Stomach (tissue), 9 donors: ENCODE data around the gene LRGUK. TPM values are rescaled to one million over a fixed set of nuclear protein-coding genes. Genes with fewer than 3 reads are reported as not detected.

Source experiments
- DNase-seq, 2 donors: peaks; one replicate each; pipeline versions ENCODE4 v3.0.0 to v3.0.0-alpha.2; 2013 to 2019
- H3K27ac ChIP-seq, 5 donors: fragments of 200-600 bp in 4 of 5; sonication (generic) in 4 of 5; one replicate each; pipeline ENCODE4 v1.5.1; 2013 to 2019; ENCODE audit warnings: mild to moderate bottlenecking in 1 of 5, moderate library complexity in 1 of 5
- H3K27me3 ChIP-seq, 3 donors: fragments of 200-600 bp; sonication (generic); one replicate each; pipeline ENCODE4 v1.5.1; 2017 to 2019; ENCODE audit warnings: mixed run types in 1 of 3
- H3K36me3 ChIP-seq, 4 donors: fragments of 200-600 bp; sonication (generic); 1 replicate in 3 of 4; 2 replicates in 1 of 4; pipeline ENCODE4 v1.5.1; 2016 to 2019
- H3K4me1 ChIP-seq, 4 donors: fragments of 200-600 bp; sonication (generic); one replicate each; pipeline ENCODE4 v1.5.1; 2016 to 2019
- H3K4me3 ChIP-seq, 4 donors: fragments of 200-600 bp; sonication (generic) in 3 of 4; one replicate each; pipeline ENCODE4 v1.5.1; 2016 to 2019; ENCODE audit warnings: mild to moderate bottlenecking in 1 of 4
- H3K9me3 ChIP-seq, 4 donors: fragments of 200-600 bp; sonication (generic); one replicate each; pipeline ENCODE4 v1.5.1; 2016 to 2019
- EP300 ChIP-seq: sonication (generic); formaldehyde crosslinking; IDR thresholded peaks from one replicate; pipeline ENCODE4 v1.6.1; 2017; ENCODE audit warnings: antibody characterized with exemption
- POLR2A ChIP-seq, 4 donors: fragments of 450-650 bp; IDR thresholded peaks; one replicate each; pipeline ENCODE4 v1.6.1; 2016; ENCODE audit warnings: antibody characterized with exemption in 4 of 4, control low read depth in 2 of 4, mild to moderate bottlenecking in 1 of 4, moderate library complexity in 1 of 4
- POLR2AphosphoS5 ChIP-seq, 3 donors: sonication (generic); formaldehyde crosslinking; IDR thresholded peaks; one replicate each; pipeline ENCODE4 v1.6.1; 2016; ENCODE audit warnings: antibody characterized with exemption in 3 of 3
- WGBS, 5 donors: extraction: QIAGEN DNeasy Blood & Tissue Kit in 3 of 5; methylation state at CpG; one replicate each; pipeline versions ENCODE4 v1.1.5 to v1.1.7; 2013 to 2018; 5-methylcytosine and 5-hydroxymethylcytosine counted together
- intact Hi-C: fragments of 100-400 bp; cut with DNase I; formaldehyde crosslinking; loops from one replicate; pipeline ENCODE4 v1.15.1; 2023; ENCODE audit warnings: low total_unique reads
- polyA plus RNA-seq, 3 donors: library from polyadenylated mRNA; stranded (reverse); fragments of 200-250 nt; gene quantifications; one replicate each; pipeline ENCODE4 v1.2.3, GENCODE V29; 2013
- total RNA-seq, 5 donors: library from RNA; depleted of rRNA; stranded (reverse); fragments of >200 nt; gene quantifications; one replicate each; pipeline versions ENCODE4 v1.1.0 to v1.2.3, GENCODE V29; 2014 to 2016
- TF ChIP-seq, protein P1 (sequence below), 7 experiments: fragments of 450-650 bp in 4 of 7; fragments of 200-600 bp in 3 of 7; sonication (generic) in 3 of 7; IDR thresholded peaks; one replicate each; pipeline ENCODE4 v1.5.1; 2016 to 2019; ENCODE audit warnings: antibody characterized with exemption in 7 of 7, control low read depth in 2 of 7, mild to moderate bottlenecking in 1 of 7
- donor health status: healthy with polysubstance abuse.
- donor health status: Bipolar disorder and iron deficiency.
- donor health status: healthy.

Gene LRGUK
- total and polyA plus RNA-seq, 8 donors: 0.10 to 4.1 (median 1.5) TPM; not detected in 3

- Histone ChIP-seq H3K36me3 (no peaks in the 10 kb centered on the region), H3K9me3 (no peaks in the 10 kb centered on the region), H3K27ac (no peak overlapping the region), H3K4me3 (no peak overlapping the region), H3K27me3 (no peaks in the 10 kb centered on the region), H3K4me1 (no peaks in the 10 kb centered on the region)
- 79 to 88% (median 83%) methylated on average over 2 of the region's 2 CpGs for WGBS, 5 donors
- TF ChIP-seq EP300 (no peak), POLR2AphosphoS5 (IDR thresholded peaks at IDR 0.05) (no peak)
- no peak for DNase-seq
- intact Hi-C loops: no loop called here
These were observed 70.2 kb downstream of the LRGUK start for GRCh38 chr7:134197345-134197744.

GRCh38 chr7:134200970-134201369 is 73.8 kb downstream of the LRGUK start:
- H3K4me3 ChIP-seq: no peak overlapping the region
- WGBS, 5 donors: 80 to 91% (median 88%) methylated on average over 5 of the region's 5 CpGs

GRCh38 chr7:134201569-134202261 is 74.6 kb downstream of the LRGUK start:
- intact Hi-C loops: no loop called here

More at GRCh38 chr7:134200970-134201369, 73.8 kb downstream of the LRGUK start:
- Histone ChIP-seq H3K9me3 (no peaks in the 10 kb centered on the region), H3K36me3 (no peaks in the 10 kb centered on the region), H3K27ac (no peak overlapping the region), H3K4me1 (no peaks in the 10 kb centered on the region), H3K27me3 (no peaks in the 10 kb centered on the region)
- intact Hi-C loops: no loop called here
- DNase-seq: no peak
- TF ChIP-seq, protein P1, sequence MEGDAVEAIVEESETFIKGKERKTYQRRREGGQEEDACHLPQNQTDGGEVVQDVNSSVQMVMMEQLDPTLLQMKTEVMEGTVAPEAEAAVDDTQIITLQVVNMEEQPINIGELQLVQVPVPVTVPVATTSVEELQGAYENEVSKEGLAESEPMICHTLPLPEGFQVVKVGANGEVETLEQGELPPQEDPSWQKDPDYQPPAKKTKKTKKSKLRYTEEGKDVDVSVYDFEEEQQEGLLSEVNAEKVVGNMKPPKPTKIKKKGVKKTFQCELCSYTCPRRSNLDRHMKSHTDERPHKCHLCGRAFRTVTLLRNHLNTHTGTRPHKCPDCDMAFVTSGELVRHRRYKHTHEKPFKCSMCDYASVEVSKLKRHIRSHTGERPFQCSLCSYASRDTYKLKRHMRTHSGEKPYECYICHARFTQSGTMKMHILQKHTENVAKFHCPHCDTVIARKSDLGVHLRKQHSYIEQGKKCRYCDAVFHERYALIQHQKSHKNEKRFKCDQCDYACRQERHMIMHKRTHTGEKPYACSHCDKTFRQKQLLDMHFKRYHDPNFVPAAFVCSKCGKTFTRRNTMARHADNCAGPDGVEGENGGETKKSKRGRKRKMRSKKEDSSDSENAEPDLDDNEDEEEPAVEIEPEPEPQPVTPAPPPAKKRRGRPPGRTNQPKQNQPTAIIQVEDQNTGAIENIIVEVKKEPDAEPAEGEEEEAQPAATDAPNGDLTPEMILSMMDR (IDR thresholded peaks at IDR 0.05): no peak
- TF ChIP-seq POLR2A (IDR thresholded peaks at IDR 0.05): no peak
- TF ChIP-seq EP300: no peak
- no peak for TF ChIP-seq POLR2AphosphoS5 (IDR thresholded peaks at IDR 0.05)

GRCh38 chr7:134203186-134203889 is 76.2 kb downstream of the LRGUK start:
- no peak for DNase-seq
- WGBS, 5 donors: 83 to 87% (median 86%) methylated on average over 4 of the region's 4 CpGs
- no peaks in the 10 kb centered on the region for H3K9me3 ChIP-seq
- no peaks in the 10 kb centered on the region for H3K36me3 ChIP-seq
- H3K4me1 ChIP-seq: no peaks in the 10 kb centered on the region
- no peak overlapping the region for H3K27ac ChIP-seq
- TF ChIP-seq POLR2A (IDR thresholded peaks at IDR 0.05): no peak
- TF ChIP-seq, protein P1 (IDR thresholded peaks at IDR 0.05): no peak
- no peak for TF ChIP-seq EP300
- TF ChIP-seq POLR2AphosphoS5 (IDR thresholded peaks at IDR 0.05): no peak
- intact Hi-C loops: no loop called here
- H3K27me3 ChIP-seq: no peaks in the 10 kb centered on the region
- no peak overlapping the region for H3K4me3 ChIP-seq

More at GRCh38 chr7:134201569-134202261, 74.6 kb downstream of the LRGUK start:
- Histone ChIP-seq H3K36me3 (no peaks in the 10 kb centered on the region), H3K4me3 (no peak overlapping the region), H3K4me1 (no peaks in the 10 kb centered on the region), H3K9me3 (no peaks in the 10 kb centered on the region), H3K27ac (no peak overlapping the region), H3K27me3 (no peaks in the 10 kb centered on the region)
- no peak for TF ChIP-seq POLR2AphosphoS5 (IDR thresholded peaks at IDR 0.05)
- TF ChIP-seq, protein P1 (IDR thresholded peaks at IDR 0.05): no peak
- no peak for TF ChIP-seq POLR2A (IDR thresholded peaks at IDR 0.05)
- TF ChIP-seq EP300: no peak
- 74 to 96% (median 80%) methylated on average over 6 to 7 of the region's 7 CpGs for WGBS, 5 donors
- no peak for DNase-seq
